HG03060 (cell line): Measurements from ENCODE around the gene TAS2R46.
"Not testable (repeated sequence)": the region's sequence is repeated elsewhere in the genome, so short reads cannot be mapped to it uniquely, and the experiment has no call there.

Source experiments
- ATAC-seq: cut with Tn5 transposase; IDR thresholded peaks from one replicate; pipeline ENCODE4 v1.9.1; 2021; ENCODE audit warnings: low read depth, moderate number of reproducible peaks; ENCODE audit not compliant: unreplicated experiment

Gene TAS2R46, protein sequence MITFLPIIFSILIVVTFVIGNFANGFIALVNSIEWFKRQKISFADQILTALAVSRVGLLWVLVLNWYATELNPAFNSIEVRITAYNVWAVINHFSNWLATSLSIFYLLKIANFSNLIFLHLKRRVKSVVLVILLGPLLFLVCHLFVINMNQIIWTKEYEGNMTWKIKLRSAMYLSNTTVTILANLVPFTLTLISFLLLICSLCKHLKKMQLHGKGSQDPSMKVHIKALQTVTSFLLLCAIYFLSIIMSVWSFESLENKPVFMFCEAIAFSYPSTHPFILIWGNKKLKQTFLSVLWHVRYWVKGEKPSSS

GRCh38 chr12:11062194-11062593 lies at the start of gene TAS2R46:
Gene TAS2R46 (minus strand): TSS chr12:11062294. CDS start chr12:11062294, 0 bp downstream.
- ATAC-seq = not testable (repeated sequence)

DNA sequence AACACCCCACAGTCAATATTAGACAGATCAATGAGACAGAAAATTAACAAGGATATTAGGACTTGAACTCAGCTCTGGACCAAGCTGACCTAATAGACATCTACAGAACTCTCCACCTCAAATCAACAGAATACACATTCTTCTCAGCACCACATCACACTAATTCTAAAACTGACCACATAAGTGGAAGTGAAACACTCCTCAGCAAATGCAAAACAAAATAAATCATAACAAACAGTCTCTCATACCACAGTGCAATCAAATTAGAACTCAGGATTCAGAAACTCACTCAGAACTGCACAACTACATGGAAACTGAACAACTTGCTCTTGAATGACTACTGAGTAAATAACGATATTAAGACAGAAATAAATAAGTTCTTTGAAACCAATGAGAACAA lies 49.1 kb upstream of the TAS2R46 start:
- ATAC-seq = not testable (repeated sequence)

DNA sequence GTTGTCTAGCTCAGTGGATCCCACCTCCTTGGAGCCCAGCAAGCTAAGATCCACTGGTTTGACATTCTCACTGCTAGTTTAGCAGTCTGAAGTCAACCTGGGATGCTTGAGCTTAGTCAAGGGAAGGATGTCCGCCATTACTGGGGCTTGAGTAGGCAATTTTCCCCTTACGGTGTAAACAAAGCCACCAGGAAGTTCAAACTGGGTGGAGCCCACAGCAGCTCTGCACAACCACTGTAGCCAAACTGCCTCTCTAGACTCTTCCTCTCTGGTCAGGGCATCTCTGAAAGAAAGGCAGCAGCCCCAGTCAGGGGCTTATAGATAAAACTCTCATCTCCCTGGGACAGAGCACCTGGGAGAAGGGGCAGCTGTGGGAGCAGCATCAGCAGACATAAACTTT lies 46.8 kb upstream of the TAS2R46 start:
- ATAC-seq = no peak

GRCh38 chr12:11107719-11108118 lies 45.6 kb upstream of the TAS2R46 start:
- ATAC-seq = no peak

GRCh38 chr12:11106288-11106687 lies 44.2 kb upstream of the TAS2R46 start:
- no peak for ATAC-seq

DNA sequence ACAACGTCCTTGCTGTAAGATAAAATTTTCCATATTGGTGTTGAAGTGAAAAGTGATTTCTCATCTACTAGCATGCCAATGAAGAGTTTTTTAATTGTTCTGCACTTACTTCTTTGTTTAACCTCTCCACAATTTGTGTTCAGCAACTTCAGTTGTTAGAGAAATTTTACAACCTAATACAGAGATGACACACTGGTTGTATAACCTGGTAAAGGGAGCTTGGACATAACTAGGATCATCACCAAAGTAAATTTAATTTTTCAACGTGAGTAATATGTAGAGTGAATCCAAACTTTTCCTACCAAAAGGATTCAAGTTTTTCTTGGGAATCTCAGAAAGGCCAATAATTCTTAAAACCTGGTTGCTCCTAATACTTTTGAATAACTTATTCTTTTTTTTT lies 43.5 kb upstream of the TAS2R46 start:
- no peak for ATAC-seq

DNA sequence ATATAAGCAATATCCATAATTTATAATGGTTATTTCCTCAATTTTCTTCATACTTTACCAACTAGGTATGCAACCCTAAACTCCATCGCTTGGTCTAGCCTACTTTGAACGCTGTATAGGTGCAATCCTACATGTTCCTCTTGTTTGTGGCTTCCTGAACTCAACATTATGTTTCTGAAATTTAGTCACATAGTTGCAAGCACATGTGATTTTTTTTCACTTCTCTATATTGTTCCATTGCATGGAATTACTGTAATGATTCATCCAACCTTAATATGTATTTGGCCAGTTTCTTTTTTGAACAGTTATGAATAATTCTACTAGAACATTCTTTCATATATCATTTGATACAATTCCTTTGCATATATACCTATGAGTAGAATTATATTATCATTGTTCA lies 32.8 kb upstream of the TAS2R46 start:
- ATAC-seq = peak; percentile 73

GRCh38 chr12:11092128-11092527 lies 30.0 kb upstream of the TAS2R46 start, which contains the start of gene TAS2R43:
Gene TAS2R43 (minus strand): TSS chr12:11092313. CDS start chr12:11092229, 84 bp downstream.
- ATAC-seq = no peak

DNA sequence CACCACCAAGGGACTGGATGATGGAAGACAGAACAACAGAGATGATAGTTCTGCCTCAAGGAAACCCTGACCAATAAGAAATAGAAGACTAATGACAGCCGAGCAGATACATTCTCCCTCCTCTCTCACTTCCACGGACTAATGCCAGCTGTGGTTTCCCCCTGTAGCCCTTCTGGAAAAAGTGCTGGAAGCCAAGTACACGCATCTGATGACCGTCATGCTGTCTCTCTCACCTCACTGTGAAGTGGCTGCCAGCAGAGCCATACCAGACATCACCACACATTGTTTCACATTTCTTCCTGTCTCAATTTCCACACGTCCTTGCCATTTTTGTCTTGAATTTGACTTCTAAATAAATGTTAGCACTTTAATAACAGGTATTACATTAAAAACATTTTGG lies 27.2 kb upstream of the TAS2R46 start:
- no peak for ATAC-seq

DNA sequence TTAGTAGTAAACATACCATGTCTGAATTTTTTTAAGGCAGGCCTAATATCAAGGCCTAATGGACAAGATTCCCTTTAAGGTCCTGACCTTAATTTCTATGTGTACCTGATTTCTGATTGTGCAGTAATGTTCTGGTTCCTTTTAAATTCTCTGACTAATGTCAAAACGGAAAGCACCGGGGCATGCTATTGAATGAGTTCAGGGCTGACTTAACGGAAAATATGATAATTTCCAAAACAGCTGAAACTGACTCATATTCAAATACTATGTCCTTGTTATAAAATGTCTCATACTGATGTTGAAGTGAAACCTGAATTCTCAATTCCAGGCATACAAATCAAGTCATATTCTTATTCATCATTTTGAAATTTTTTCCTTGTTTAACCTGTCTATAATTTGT lies 23.3 kb upstream of the TAS2R46 start:
- peak; percentile 89 for ATAC-seq

DNA sequence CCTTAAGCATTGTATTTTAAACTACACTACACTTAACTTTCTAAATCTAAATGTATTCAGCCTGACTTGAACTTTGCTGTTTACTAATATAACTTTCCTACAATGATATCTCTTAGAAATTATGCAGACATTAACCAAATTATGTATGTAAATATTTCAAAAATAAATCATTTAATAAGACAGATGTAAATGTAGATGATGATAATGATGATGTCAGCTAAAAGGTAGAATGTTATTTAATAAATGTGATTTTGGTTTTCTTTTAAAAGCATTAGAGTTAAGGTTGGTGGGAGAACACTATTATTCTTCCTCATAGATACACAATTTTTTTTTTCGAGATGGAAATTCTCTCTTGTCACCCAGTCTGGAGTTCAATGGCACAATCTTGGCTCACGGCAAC lies 19.9 kb upstream of the TAS2R46 start:
- no peak for ATAC-seq

DNA sequence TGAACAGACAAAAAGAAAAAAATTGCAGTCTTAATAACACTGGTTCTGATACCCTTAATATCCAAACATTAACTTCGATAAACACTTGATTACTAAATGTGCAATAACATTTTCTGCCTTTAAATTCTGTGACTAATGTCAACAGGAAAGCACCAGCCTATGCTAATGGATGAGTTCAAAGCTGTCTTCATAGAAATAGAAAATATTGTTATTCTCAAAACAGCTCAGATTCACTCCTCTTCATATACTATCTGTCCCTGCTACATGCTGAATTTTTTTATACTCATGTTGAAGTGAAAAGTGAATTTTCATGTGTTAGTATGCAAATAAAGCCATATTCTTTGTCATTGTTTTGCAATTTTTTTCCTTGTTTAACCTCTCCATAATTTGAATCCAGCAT lies 16.2 kb upstream of the TAS2R46 start:
- no peak for ATAC-seq

DNA sequence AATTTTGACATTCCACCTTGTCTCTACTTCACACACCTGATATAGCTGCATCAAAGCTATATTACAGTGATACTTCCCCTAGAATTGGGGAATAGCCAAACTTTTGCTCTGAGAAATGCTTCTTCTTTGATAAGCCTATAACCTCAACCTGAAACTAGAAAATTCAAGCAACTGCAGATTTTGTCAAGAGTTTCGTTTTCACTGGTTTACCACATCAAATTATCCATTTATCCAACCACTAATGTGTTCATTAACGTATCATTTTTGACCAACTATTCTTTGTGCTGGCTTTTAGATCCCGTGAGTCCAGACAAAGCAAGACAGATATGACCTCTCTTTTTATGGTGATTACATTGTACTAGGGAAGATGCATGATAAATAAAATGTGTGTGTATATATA lies 13.5 kb upstream of the TAS2R46 start:
- peak; percentile 53 for ATAC-seq

DNA sequence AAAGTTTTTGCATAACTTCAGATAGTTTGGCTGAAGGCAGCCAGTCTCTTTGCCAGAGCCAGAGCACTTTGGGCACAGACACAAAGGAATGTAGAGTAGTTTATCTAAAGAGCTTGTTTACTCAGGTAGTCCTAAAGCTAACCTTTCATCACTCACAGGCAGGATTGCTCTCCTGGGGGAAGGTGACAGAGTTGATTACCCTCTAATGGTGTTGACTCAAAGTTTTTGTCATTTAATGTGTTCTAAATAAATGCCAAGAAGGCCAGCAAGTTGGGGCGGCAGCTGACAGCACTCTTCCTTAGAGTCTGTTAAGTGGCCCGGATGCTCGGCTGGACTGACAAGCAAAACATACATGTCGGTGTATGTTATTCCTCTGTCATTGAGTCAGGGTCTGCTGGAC lies 9.3 kb upstream of the TAS2R46 start:
- no peak for ATAC-seq

GRCh38 chr12:11070999-11071398 lies 8.9 kb upstream of the TAS2R46 start:
- ATAC-seq = no peak

DNA sequence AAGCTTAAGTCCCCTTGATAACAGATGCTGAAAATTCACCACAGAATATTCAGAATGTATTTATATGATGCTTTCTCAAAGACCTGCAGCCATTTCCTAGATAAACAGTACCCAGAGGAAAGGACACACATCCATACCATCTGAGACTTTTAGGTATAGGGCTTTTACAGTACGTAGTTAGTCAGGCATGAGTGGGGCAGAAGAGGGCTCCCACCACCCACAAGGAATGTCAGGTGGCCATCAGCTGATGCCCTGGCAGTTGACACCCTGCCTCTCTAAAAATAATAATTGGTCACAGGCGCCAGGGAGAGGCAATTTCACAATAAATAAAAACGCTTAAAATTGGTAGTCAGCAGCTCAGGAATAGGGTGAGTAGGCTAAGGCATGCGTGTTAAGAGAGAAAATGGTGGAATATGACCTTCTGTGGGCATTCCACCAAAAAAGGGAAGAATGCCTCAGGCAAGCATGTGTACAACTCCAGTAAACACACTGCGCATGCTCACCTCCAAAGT lies 7.8 kb upstream of the TAS2R46 start:
- ATAC-seq = no peak

- ATAC-seq = no peak
Measured at GRCh38 chr12:11067514-11067913, 5.4 kb upstream of the TAS2R46 start.

GRCh38 chr12:11059784-11060183 lies 2.3 kb downstream of the TAS2R46 start:
- ATAC-seq = no peak

- ATAC-seq = no peak
Measured at GRCh38 chr12:11059041-11059440, 3.1 kb downstream of the TAS2R46 start.

GRCh38 chr12:11055306-11055705 lies 6.8 kb downstream of the TAS2R46 start:
- ATAC-seq = no peak

DNA sequence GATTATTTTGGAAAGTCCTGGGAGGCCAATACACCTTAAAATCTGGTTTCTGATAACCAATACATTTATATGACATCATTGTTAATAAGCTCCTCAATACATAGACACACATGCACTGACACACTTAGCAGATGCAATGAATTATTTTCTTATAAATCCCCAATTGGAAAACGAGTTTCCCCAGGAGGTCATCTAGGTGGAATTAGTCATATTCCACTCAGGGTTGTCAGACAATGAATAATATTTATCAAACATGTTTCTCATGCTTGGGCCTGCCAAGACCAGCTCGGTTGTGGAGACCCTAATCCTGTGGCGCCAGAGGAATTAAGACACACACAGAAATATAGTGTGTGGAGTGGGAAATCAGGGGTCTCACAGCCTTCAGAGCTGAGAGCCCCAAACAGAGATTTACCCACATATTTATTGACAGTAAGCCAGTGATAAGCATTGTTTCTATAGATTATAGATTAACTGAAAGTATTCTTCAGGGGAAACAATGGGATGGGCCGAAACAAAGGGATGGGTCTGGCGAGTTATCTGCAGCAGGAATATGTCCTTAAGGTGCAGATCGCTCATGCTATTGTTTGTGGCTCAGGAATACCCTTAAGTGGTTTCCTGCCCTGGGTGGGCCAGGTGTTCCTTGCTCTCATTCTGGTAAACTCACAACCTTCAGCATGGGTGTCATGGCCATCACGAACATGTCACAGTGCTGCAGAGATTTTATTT lies 12.1 kb downstream of the TAS2R46 start:
- ATAC-seq = not testable (repeated sequence)

DNA sequence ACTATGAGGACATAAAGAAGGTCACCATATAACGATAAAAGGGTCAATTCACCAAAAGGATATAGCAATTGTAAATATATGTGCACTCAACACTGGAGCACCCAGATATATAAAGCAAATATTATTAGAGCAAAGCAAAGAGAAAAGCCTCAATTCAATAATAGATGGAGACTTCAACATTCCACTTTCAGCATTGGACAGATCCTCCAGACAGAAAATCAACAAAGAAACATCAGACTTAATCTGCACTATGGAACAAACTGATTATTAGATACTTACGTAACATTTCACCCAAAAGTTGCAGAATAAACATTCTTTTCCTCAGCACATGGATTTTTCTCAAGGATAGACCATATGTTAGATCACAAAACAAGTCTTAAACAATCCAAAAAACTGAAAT lies 20.7 kb downstream of the TAS2R46 start:
- ATAC-seq = not testable (repeated sequence)
